Activated CD8-positive, alpha-beta memory T cell treated with anti-CD3 and anti-CD28 coated beads, Interleukin-2, amount 50 U/mL, for 24 hours (primary cell): ENCODE measurements around the gene CD99L2.
"Not testable (repeated sequence)": the region's sequence is repeated elsewhere in the genome, so short reads cannot be mapped to it uniquely, and the experiment has no call there.

Experiments
- DNase-seq: peaks from one replicate; pipeline ENCODE4 v3.0.0-alpha.2; 2020; ENCODE audit errors: extremely low read depth

CD99L2 gene

DNA sequence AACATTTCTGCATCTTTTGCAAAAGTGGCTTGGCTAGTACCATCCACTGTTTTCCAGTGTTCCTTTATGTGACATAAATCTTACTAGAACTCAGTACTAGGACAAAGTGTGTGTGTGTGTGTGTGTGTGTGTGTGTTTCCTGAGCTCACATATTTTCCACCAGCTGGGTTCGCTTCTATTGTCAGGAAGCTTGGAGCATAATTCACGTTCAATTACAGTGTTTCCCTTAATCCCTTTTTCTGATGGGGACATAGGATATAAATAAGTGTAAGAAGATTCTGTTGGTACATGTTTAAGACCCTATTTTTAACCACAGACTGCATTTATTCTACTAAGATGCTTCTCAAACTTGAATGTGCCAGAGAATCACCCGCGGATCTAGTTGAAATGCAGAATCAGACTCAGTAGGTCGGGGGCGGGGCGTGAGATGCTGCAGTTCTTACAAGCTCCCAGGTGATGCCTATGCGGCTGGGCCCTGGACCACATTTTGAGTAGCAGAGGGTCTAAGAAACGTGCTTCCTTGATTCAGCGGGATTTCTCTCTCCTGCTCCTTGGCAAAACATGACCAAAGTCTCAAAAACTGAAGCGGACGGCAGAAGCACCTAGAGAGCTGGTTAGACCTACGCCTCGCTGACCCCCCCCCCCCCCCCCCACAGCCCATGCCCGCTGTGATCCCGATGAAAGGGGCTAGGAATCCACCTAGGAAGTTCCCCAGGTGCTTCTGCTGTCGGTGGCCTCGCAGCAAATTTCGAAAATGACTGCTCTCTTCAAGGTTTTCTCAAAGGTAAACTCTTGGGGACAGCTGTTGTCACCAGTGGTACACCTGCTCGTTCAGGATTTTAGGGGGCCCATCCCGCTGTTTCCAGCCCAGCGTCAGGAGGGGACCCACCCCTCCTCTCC, 797 bp downstream of the CD99L2 start:
- no peak for DNase-seq

DNA sequence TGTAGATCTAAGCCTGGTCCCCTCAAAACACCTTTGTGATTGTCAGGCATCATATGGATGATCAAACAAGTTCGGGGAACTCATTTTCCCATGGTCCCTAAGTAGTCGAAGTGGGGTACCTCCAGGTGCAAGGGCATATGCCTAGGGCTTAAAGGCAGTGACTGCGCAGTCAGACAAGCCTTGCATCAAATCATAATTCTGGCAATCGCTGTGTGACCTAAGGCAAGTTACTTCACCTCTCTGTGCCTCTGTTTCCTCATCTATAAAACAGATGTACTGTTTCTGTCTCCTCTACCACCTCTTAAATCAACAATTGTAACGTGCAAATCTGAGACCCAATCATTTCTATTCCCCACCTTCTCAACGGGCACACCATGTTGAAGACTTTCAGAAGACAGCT, 1.8 kb downstream of the CD99L2 start:
- DNase-seq = no peak

DNA sequence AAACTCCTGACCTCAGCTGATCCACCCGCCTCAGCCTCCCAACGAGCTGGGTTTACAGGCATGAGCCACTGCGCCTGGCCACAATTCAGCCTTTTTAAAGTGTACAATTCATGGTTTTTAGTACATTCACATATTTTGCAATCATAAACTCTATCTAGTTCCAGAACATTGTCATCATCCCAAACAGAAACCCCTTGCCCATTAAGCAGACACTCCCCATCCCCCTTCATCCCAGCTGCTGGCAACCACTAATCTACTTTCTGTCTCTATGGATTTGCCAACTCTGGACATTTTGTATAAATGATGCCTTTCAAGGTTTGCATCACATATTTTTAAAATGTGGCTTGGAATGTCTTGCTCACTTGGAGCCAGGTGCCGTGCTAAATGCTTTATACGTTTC, 4.5 kb downstream of the CD99L2 start:
- DNase-seq = no peak

DNA sequence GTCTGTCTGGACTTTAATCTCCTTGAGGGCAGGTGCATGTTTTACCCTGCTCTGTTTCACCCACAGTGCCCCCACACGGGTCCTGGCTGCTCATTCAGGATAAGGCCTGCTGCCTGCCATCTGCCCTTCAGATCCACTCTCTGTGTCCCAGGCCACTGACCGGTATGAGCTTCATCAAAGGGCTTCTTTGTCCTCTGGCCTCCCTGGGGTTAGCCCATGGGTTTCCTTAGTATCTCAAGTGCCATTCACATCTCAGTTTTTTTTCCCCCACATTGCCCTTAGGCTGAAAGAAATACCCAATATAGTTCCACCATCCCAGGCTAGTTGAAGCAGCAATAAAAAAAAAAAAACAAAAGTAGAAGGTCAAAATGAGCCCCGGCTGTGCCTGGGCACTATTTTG, 9.3 kb downstream of the CD99L2 start:
- DNase-seq = no peak

DNA sequence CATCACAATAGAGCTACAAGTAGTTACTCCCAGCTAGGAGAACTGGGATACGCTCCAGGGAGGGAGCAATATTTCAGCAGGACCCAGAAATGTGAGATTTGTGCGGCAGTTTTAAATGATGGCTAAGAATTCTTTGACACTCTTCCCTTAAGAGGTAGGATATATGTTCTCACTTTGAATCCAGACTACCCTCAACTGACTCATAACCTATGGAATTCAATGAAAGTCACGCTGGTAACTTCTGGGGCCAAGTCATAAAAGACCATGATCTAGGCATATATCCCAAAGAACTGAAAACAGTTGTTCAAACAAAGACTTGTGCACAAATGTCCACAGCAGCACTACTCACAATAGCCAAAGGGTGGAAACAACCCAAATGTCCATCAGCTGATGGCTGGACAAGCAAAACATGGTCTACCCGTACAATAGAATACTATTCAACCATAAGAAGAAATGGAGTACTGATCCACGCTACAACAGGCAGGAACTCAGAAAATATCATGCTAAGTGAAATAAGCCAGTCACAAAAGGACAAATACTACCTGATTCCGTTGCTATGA, 10.5 kb downstream of the CD99L2 start:
- no peak for DNase-seq

DNA sequence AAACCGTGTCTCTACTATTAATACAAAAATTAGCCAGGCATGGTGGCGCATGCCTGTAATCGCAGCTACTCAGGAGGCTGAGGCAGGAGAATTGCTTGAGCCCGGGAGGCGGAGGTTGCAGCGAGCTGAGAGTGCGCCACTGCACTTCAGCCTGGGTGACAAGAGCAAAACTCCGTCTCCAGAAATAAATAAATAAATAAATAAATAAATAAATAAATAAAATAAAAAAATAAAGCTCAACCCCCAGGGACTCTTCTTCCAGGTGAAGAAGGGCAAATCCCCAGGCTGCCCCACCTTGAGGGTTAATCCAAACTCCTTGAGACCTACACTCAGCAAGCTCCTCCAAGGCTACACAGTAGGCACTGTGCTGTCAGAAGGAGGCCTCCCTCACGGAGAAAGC, 11.2 kb downstream of the CD99L2 start:
- DNase-seq = not testable (repeated sequence)

DNA sequence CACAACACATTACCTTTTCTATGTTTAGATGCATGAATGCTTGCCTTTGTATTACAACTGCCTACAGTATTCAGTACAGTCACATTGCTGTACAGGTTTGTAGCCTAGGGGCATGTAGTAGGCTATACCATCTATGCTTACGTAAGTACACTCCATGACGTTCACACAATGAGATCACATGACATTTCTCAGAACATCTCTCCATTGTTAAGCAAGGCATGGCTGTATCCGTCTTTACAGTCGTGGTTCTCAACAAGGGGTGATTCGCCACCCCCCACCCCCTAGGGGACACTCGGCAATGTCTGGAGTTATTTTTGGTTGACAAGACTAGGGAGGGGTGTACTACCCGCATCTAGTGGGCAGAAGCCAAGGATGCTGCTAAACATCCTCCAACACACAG, 12.1 kb downstream of the CD99L2 start:
- no peak for DNase-seq

DNA sequence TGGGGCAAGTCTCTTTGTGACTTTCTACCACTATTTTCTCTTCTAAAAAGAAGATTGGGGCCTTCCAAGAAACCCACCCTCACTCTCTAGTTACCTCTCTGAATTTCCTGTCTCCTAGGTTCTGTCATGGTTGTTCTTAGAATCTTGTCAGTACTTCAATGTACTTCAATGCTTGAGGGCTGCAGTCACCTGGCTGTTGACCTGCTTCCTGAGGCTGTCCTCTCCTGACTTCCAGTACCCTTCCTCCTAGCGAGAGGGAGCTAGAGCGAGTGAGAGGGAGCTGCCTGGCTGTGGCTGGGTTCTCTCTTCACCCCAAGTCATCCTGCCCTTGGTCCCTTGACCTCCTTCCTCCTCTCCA, 17.7 kb downstream of the CD99L2 start:
- DNase-seq = no peak

DNA sequence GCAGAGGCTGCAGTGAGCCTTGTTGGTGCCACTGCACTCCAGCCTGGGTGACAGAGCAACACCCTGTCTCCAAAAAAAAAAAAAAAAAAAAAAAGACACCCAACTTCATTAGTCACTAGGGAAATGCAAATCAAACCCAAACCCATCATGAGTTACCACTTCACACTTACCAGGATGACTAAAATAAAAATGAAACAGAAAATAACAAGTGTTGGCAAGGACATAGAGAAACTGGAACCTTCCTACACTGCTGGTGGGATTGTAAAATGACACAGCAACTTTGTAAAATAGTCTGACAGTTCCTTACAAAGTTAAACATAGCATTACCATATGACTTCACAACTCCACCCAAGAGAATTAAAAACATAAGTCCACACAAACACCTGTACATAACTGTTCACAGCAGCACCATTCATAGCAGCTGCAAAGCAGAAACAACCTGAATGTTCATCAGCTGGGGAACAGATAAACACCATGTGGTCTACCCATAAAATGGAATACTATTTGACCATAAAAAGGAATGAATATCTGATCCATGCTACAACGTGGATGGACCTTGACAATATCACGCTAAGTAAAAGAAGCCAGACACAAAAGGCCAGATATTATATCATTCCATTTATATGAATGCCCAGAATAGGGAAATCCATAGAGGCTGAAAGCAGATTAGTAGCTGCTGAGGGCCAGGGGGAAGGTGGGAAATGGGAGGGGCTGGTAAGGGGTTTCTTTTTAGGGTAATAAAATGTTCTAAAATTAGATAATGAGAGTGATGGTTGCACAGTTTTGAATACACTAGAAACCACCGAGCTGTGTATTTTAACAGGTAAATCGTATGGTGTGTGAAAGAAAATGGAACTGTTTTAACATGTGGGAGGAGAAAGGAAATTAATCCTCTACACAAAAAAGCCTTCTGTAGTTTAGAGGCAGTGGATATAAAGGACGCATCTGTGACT, 18.3 kb downstream of the CD99L2 start:
- no peak for DNase-seq

DNA sequence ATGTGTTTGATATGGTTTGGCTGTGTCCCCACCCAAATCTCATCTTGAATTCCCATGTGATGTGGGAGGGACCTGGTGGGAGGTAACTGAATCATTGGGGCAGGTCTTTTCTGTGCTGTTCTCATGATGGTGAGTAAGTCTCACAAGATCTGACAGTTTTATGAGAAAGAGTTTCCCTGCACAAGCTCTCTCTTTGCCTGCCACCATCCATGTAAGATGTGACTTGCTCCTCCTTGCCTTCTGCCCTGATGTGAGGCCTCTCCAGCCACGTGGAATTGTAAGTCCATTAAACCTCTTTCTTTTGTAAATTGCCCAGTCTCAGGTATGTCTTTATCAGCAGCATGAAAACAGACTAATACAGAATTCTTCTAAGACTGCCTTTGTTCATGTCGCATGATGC, 22.8 kb downstream of the CD99L2 start:
- not testable (repeated sequence) for DNase-seq

DNA sequence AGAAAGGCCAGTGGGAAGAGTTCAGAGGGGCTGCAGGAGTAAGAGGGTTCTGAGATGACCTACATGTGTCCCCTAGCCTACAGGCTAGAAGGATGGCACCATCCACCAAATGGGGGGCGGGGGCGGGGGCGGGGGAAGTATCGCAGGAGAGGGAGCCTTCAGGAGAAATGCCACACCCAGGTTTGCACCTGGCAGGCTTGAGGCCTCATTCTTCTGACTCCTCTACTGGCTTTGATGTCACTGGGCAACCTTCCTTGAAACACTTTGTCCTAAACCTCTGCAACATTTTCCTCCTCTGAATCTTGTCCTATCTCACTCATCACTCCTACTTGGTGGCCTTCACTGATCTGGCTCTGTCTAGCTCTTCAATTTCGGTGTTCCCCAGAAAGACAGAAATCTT, 24.0 kb downstream of the CD99L2 start:
- DNase-seq = no peak

DNA sequence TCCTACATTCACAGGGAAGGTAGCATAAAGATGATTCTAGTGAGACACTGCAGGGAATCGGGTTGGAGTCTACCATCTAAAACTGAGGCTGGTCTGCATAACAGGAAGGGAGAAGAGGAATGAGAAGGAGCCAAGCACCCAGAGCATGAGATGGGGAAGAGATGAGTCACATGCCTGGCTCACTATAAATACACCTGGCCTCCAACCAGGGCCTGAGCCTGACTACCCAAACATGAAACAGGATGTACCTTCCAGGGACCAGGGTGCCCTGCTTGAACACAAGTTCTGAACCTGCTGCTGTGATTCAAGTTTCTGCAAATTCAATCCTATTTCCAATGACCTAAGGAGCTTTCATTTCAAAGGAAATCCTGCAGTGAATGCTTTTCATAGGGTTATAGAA, 24.9 kb downstream of the CD99L2 start:
- no peak for DNase-seq

DNA sequence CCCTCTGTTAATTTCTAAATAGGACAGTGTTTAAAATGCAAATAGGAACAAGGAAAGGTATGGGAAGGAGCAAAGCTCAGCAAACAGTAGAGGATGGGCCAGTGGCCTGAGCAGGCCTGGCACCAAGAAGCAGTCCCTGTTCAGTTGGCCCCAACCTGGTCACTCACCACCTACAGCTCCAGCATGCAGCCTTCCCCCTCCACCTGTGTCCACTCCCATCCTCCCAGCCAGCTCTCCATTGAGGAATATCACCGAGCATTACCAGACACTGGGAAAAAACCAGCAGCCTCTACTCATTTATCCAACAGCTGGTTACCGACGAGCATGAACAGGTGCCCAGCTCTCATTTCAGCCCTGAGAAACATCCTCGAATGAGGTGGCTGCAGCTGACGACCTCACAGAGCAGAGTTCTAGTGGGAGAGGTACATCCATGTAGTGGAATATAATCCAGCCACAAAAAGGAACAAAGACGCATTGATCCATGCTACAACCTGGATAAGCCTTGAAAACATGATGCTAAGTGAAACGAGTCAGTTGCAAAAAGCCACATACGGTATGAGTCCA, 25.6 kb downstream of the CD99L2 start:
- no peak for DNase-seq

DNA sequence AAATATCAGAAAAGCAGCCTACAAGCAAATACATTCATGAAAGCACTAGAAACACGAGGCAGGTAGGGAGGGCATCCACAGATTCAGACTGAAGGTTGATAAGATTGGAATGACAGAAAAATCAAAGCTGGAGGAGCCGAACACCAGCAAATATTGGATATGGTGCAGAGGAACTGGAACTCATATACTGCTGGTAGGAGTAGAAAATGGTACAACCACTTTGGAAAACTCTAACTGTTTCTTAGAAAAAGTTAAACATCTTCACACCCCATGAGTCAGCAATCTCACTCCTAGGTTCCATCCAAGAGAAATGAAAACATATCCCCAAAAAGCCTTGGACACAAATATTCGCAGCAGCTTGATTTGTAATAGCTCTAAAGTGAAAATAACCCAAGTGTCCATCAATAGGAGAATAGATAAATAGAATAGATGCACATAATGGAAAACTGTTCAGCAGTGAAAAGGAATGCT, 27.1 kb downstream of the CD99L2 start:
- DNase-seq = no peak

DNA sequence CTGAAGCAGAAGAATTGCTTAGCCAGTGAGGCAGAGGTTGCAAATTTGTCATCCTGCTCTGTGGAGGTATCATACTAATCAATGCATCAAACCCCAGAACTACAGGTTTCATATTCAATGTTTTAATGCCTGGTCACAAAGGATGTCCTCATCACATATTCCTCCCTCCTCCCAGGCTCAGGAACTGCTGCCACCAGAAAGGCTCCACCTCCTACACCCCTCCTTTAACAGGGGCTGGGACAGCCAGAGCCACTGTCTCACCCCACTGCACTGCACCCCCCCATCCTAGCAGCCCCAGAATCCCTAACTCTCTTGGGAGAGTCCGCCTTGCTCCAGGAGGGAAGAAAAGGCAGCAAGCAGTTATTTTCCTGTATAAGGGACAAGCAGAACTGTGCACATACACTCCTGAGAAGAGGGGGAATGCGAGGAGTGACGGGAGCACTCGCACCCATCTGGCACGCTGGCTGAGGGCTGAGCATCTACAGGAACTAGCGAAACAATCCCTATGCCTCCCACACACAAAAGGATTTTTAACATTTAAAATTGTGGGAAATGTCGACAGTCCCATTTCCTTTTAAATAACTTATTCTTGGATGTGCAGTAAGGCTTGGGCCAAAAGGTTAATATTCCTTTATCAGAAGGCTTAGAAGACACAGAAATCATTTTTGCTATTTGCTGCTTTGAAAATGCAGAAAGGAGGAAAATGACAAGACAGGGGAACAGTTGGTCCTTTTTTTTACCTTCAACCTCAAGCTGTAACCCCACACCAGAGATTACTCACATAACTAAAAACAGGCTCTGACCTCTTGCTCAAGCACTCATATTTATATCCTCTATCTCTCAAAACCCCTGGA, 27.8 kb downstream of the CD99L2 start:
- DNase-seq = no peak

DNA sequence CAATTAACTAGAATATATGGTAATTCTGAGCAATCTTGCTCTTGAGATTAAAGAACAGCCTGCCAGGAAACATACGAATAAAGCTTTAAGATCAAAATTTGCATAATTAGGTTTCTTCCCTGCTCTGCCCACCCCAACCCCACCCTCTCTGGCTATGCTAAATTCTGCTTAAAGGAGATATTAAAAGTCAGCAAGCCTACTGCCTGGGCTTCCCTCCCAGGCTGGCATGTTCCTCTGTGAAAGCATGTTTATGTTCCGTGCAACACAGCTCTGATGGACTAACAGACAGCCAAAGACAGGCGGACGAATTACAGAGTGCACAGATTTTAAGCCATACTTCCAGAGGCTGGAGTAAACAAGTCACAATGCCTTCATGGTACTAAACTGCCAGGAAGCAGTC, 28.4 kb downstream of the CD99L2 start:
- no peak for DNase-seq

DNA sequence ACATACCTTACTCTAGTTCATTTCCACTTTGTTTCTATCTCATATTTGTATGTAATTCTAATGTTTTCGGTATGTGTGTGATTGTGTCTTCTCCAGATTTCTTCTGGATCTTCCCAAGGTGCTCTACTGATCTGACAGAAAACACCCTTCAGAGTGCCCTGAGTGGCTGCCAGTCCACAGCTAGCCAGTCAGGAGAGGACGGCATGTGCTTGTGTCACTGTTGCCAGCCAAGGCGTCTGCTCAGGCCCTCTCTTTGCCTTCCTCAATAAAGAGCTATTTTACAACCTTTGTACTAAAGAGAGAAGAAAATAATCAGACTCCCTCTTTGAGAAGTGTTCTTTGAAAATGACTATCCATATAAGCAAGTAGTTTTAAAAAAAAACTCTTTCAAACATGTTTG, 29.0 kb downstream of the CD99L2 start:
- DNase-seq = no peak

DNA sequence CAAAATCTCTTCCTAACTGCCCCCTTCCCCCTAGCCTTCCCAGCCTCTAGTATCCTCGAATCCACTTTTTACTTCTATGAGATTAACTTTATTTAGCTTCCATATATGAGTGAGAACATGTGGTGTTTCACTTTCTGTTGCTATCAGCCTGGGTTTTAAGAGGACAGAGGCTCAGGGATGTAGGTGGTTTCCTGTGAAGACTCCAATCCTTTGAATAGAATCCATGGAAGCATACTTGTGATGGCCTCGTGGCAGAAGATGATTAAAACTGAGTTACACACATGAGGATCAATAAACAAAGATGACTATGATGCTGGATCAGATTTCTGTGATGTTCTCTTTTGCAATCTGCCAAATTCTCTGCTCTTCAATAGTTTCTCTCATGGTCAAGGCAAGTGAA, 29.8 kb downstream of the CD99L2 start:
- no peak for DNase-seq

DNA sequence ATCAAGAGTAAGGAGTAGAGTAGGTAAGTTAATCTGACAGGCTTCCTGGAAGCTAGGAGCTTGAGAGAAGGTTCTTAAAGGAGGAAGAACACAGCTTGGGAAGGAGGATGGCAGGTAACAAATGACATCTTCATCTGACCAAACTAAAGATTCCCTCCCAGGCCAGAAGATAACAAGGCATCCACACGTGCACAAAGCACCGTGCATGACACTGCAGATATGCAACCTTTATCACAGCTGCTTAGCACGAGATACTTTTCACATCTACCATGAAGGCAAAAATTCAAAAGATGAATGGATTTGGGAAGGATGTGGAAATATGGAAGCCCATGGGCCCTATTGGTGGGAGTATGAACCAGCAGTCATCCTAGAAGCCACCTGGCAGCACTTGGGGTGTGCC, 34.3 kb downstream of the CD99L2 start:
- no peak for DNase-seq

DNA sequence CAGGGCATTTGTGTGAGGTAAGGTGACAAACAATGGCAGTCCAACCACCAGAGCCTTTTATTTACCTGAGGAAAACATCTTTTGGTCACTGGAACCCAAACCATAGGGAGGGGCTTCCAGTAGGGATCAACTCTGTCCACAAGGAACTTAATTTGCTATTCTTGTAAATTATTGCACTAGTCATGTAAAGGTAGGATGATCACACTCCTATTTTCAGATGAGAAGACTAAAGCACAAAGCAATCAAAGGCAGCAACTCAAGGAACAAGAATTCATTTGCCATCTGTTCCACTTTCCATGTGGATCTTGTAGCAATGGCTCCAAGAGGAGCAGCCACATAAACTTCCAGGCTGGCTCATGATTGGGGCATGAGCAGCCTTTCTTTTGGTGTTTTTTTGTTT, 35.3 kb downstream of the CD99L2 start:
- no peak for DNase-seq

DNA sequence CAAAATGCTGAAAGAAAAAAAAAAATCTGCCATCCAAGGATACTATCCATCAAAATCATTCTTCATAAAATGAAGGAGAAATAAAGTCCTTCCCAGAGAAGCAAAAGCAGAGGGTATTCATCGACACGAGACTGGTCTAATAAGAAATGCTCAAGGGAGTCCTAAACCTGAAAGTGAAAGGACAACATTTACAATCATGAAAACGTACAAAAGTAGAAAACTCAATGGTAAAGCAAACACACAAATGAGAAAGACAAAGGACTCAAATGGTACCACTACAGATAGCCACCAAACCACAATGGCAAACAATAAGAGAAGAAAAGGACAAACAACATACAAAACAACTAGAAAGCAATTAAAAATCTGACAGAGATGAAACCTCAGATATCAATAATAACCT, 41.0 kb downstream of the CD99L2 start:
- DNase-seq = no peak
